Astrocyte (in vitro differentiated cells and primary cell): ENCODE results near the gene INSYN1. TPM values are rescaled to one million over a fixed set of nuclear protein-coding genes. Genes with fewer than 3 reads are reported as not detected.

Source experiments
- total RNA-seq: library from RNA; stranded (reverse); gene quantifications from 2 replicates; pipeline ENCODE4 v1.2.1, GENCODE V29; 2021

The INSYN1 gene
- total RNA-seq, 1 donor from 2014 or later: 5.2 TPM

Other genes with a start within 250 kb of the INSYN1 start
- 281 and 305 TPM in 2 replicates for gene NPTN, start 120.0 kb downstream of the INSYN1 start, total RNA-seq
- gene CD276, start 69.0 kb downstream of the INSYN1 start, total RNA-seq: 220 and 225 TPM in 2 replicates
- not detected in 2 replicates for gene TBC1D21, start 120.2 kb upstream of the INSYN1 start, total RNA-seq
- 280 and 384 TPM in 2 replicates for gene LOXL1, start 173.1 kb upstream of the INSYN1 start, total RNA-seq
- 12.4 and 16.6 TPM in 2 replicates for gene STOML1, start 238.9 kb upstream of the INSYN1 start, total RNA-seq
- 116 and 119 TPM in 2 replicates for gene PML, start 241.4 kb upstream of the INSYN1 start, total RNA-seq